Measurements from ENCODE around the gene DAND5.

DNA sequence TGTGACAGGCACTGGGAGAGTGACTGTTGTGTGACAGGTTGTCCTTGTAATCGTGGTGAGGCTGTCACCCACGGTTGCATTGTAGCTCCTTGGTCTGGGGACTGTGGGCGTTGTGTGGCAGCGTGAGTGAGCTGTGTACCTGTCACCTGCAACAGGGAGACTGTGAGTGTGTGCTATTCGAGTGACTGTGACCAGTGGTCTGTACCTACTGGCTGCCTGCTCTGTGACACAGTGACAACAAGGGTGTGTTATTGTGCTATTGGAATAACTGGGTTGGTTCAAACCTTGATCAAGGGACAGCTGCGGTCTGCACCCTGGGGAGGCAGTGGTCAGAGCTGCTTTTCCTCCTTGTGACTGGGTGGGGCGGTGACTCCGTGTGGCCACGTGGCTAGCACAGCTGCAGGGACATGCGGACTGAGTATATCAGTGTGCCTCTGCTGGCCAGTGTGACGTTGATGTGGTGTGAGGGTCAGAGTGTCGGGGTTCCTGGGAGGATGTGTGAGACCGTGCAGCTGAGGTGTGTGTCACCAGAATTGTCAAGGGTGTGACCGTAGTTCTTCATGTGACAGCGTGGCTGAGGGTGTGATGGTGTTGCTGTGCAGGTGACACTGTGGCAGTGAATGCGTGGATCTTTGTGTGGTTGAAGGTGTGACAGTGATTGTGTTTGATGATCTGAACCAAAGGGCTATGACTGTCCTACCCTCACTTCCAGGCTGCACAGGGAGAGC lies 15.8 kb downstream of the DAND5 start:
- no peak for TF ChIP-seq GATA3 (IDR thresholded peaks at IDR 0.05; ENCODE audit: low read depth, low read length)
- TF ChIP-seq GATA2 (IDR thresholded peaks at IDR 0.05; ENCODE audit: low read depth, low read length), result no peak
